ENCODE measurements around the gene IL22RA2.
A peak's percentile ranks its signal among the peaks of the same experiment; 100 is the strongest.
"Not testable (repeated sequence)": the region's sequence is repeated elsewhere in the genome, so short reads cannot be mapped to it uniquely, and the experiment has no call there.

Gene IL22RA2

GRCh38 chr6:137119196-137120104, 54.0 kb downstream of the IL22RA2 start:
- no peak for DNase-seq

- DNase-seq, result no peak
These were observed 55.9 kb downstream of the IL22RA2 start for GRCh38 chr6:137117581-137117980.

GRCh38 chr6:137116807-137117206, 56.6 kb downstream of the IL22RA2 start:
- DNase-seq, result no peak

GRCh38 chr6:137115658-137116057, 57.8 kb downstream of the IL22RA2 start:
- DNase-seq, result no peak

- no peak for DNase-seq
These were observed 61.4 kb downstream of the IL22RA2 start for GRCh38 chr6:137112067-137112355.

GRCh38 chr6:137111296-137112066, 62.0 kb downstream of the IL22RA2 start:
- DNase-seq, result no peak

- no peak for DNase-seq
These were observed 65.7 kb downstream of the IL22RA2 start for GRCh38 chr6:137107767-137108105.

- not testable (repeated sequence) for DNase-seq
These were observed 66.2 kb downstream of the IL22RA2 start for GRCh38 chr6:137107047-137107766.

GRCh38 chr6:137106183-137106582, 67.3 kb downstream of the IL22RA2 start:
- no peak for DNase-seq

- no peak for DNase-seq
These were observed 68.1 kb downstream of the IL22RA2 start for GRCh38 chr6:137105375-137105774.

GRCh38 chr6:137104926-137105325, 68.5 kb downstream of the IL22RA2 start:
- DNase-seq, result no peak

- DNase-seq, result no peak
These were observed 70.5 kb downstream of the IL22RA2 start for GRCh38 chr6:137102851-137103492.

GRCh38 chr6:137102050-137102848, 71.2 kb downstream of the IL22RA2 start:
- DNase-seq, result no peak

- DNase-seq, result no peak
These were observed 73.6 kb downstream of the IL22RA2 start for GRCh38 chr6:137099689-137100403.

- no peak for DNase-seq
These were observed 75.9 kb downstream of the IL22RA2 start for GRCh38 chr6:137097526-137097925.

GRCh38 chr6:137097057-137097456, 76.4 kb downstream of the IL22RA2 start:
- no peak for DNase-seq

GRCh38 chr6:137095651-137096238, 77.7 kb downstream of the IL22RA2 start:
- no peak for DNase-seq

GRCh38 chr6:137095093-137095492, 78.4 kb downstream of the IL22RA2 start:
- DNase-seq, result no peak

- DNase-seq, result peak; percentile 2 to 51 (median 8)
These were observed 78.9 kb downstream of the IL22RA2 start for GRCh38 chr6:137094411-137095008.
